Caco-2 (cell line): ENCODE data around the gene CCDC178. TPM values are rescaled to one million over a fixed set of nuclear protein-coding genes. Genes with fewer than 3 reads are reported as not detected.

ENCODE experiments used
- BruUV-seq: library from RNA; stranded (reverse); fragments of 400-500 nt; replicated peaks from 2 replicates; lab custom pipeline; 2021; lab: Mats Ljungman, UMichigan
- CTCF ChIA-PET: fragments of 300-600 bp; sonication (Branson Sonifier 250); formaldehyde crosslinking; loops from one replicate; lab custom pipeline; 2022; ENCODE audit warnings: antibody characterized with exemption; lab: Charles Lee
- POLR2A ChIA-PET: fragments of 300-600 bp; sonication (Branson Sonifier 250); formaldehyde crosslinking; loops from one replicate; lab custom pipeline; 2022; ENCODE audit warnings: antibody characterized with exemption; lab: Charles Lee
- DNase-seq, 2 experiments: peaks; one replicate each; pipeline versions ENCODE4 v3.0.0 to v3.0.0-alpha.2; 2020 to 2022
- H3K27me3 ChIP-seq: replicated peaks from 2 replicates; pipeline ENCODE4 v1.6.0; 2011; ENCODE audit warnings: low read length; ENCODE audit not compliant: control insufficient read depth, insufficient read depth
- H3K36me3 ChIP-seq: 2 replicates; pipeline ENCODE4 v1.5.1; 2011; ENCODE audit warnings: low read length; ENCODE audit not compliant: control insufficient read depth, insufficient read depth
- H3K4me1 ChIP-seq: fragments of 250-450 bp; sonication (Bioruptor Pico); 2 replicates; pipeline ENCODE4 v1.5.1; 2020; ENCODE audit warnings: mild to moderate bottlenecking
- H3K4me3 ChIP-seq: 2 replicates; pipeline ENCODE4 v1.5.1; 2011; ENCODE audit warnings: low read depth, mild to moderate bottlenecking, control low read depth, low read length
- H3K9me3 ChIP-seq: fragments of 250-450 bp; sonication (Bioruptor Pico); 2 replicates; pipeline ENCODE4 v1.5.1; 2020; ENCODE audit warnings: mild to moderate bottlenecking, moderate library complexity
- H3K27ac Mint-ChIP-seq: one replicate; pipeline ENCODE4 v1.8.0; 2022; ENCODE audit warnings: mixed read lengths; ENCODE audit not compliant: unreplicated experiment
- H3K27me3 Mint-ChIP-seq: one replicate; pipeline ENCODE4 v1.8.0; 2022; ENCODE audit warnings: mixed read lengths; ENCODE audit not compliant: insufficient read depth, unreplicated experiment
- H3K36me3 Mint-ChIP-seq: one replicate; pipeline ENCODE4 v1.8.0; 2022; ENCODE audit warnings: mild to moderate bottlenecking, mixed read lengths; ENCODE audit not compliant: insufficient read depth, unreplicated experiment
- H3K4me1 Mint-ChIP-seq: one replicate; pipeline ENCODE4 v1.8.0; 2022; ENCODE audit warnings: low read depth, mixed read lengths; ENCODE audit not compliant: unreplicated experiment
- H3K4me3 Mint-ChIP-seq: one replicate; pipeline ENCODE4 v1.8.0; 2022; ENCODE audit warnings: mild to moderate bottlenecking, moderate library complexity, mixed read lengths; ENCODE audit not compliant: unreplicated experiment
- H3K9me3 Mint-ChIP-seq: one replicate; pipeline ENCODE4 v1.8.0; 2022; ENCODE audit warnings: mixed read lengths; ENCODE audit not compliant: unreplicated experiment
- CTCF ChIP-seq, 2 experiments: fragments of 200-600 bp in 1 of 2; IDR thresholded peaks; 1 replicate in 1 of 2; 2 replicates in 1 of 2; pipeline versions ENCODE4 v1.5.1 to v1.8.0; 2011 to 2022; ENCODE audit warnings: antibody characterized with exemption in 1 of 2, control low read depth in 1 of 2, inconsistent platforms in 1 of 2, low read depth in 1 of 2, low read length in 1 of 2, mild to moderate bottlenecking in 1 of 2, moderate library complexity in 1 of 2; ENCODE audit not compliant: insufficient read depth in 1 of 2, severe bottlenecking in 1 of 2, unreplicated experiment in 1 of 2
- intact Hi-C: fragments of 100-400 bp; cut with micrococcal nuclease; formaldehyde crosslinking; loops from one replicate; pipeline ENCODE4 v1.10.0; 2022; ENCODE audit not compliant: unreplicated experiment
- total RNA-seq: library from RNA; stranded (reverse); gene quantifications from 2 replicates; pipeline ENCODE4 v1.2.3, GENCODE V29; 2022

Gene CCDC178
- total RNA-seq, 1 experiment from 2014 or later: not detected

DNA sequence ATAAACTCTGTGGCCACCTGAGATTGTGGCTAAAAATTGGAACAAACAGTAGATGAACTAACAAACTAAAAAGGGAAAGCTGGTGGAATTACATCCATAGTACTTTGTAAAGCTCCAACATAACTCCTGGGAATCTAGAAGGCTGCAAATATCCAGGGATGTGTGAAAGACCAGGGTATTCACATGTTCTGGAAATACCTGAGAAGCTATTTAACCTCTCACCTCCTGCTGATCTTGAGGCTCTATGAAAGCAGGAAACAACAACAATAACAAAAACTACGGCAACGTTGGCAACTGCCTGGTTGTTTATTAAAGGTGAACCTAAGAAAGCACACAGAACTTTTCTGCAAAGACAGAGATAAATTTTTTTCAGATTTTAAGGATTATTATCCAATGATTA lies 171.3 kb downstream of the CCDC178 start:
- Histone ChIP-seq H3K36me3 (no peaks in the 10 kb centered on the region), H3K4me3 (no peak overlapping the region), H3K27me3 (no peaks in the 10 kb centered on the region), H3K4me1 (no peaks in the 10 kb centered on the region), H3K9me3 (no peaks in the 10 kb centered on the region)
- CTCF ChIA-PET: no interaction called here
- Mint-ChIP-seq H3K27me3 (no peaks in the 10 kb centered on the region), H3K4me3 (no peak overlapping the region), H3K36me3 (no peaks in the 10 kb centered on the region), H3K27ac (no peak overlapping the region), H3K9me3 (no peaks in the 10 kb centered on the region), H3K4me1 (no peaks in the 10 kb centered on the region)
- POLR2A ChIA-PET: no interaction called here
- BruUV-seq: no TSS peak
- DNase-seq: no peak
- intact Hi-C loops: no loop called here
- TF ChIP-seq CTCF (IDR thresholded peaks at IDR 0.05; ENCODE audit: insufficient read depth in 1 of 2, low read depth in 1 of 2, low read length in 1 of 2, severe bottlenecking in 1 of 2, unreplicated experiment in 1 of 2): no peak

GRCh38 chr18:33264566-33264965 lies 176.0 kb downstream of the CCDC178 start:
- ChIA-PET CTCF (no interaction called here), POLR2A (no interaction called here)
- Histone ChIP-seq H3K36me3 (no peaks in the 10 kb centered on the region), H3K9me3 (no peaks in the 10 kb centered on the region), H3K27me3 (no peaks in the 10 kb centered on the region), H3K4me1 (no peaks in the 10 kb centered on the region), H3K4me3 (no peak overlapping the region)
- no peak for TF ChIP-seq CTCF (IDR thresholded peaks at IDR 0.05; ENCODE audit: insufficient read depth in 1 of 2, low read depth in 1 of 2, low read length in 1 of 2, severe bottlenecking in 1 of 2, unreplicated experiment in 1 of 2)
- intact Hi-C loops: no loop called here
- no TSS peak for BruUV-seq
- H3K4me3 Mint-ChIP-seq: no peak overlapping the region
- H3K36me3 Mint-ChIP-seq: no peaks in the 10 kb centered on the region
- DNase-seq: no peak
- no peak overlapping the region for H3K27ac Mint-ChIP-seq
- no peaks in the 10 kb centered on the region for H3K27me3 Mint-ChIP-seq
- no peaks in the 10 kb centered on the region for H3K4me1 Mint-ChIP-seq
- H3K9me3 Mint-ChIP-seq: no peaks in the 10 kb centered on the region

DNA sequence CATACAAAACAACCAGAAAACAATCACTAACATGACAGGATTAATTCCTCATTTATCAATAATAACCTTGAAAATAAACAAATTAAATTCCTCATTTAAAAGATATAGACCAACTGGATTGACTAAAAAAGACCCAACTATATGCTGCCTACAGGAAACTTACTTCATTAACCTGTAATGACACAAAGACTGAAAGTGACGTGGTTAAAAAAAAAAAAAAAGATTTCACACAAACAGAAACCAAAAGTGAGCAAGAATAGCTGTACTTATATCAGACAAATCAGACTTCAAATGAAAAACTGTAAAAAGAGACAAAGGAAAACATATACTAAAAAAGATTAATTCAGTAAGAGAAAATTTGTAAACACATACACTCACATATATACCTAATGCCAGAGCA lies 201.2 kb downstream of the CCDC178 start:
- Histone ChIP-seq H3K27me3 (no peaks in the 10 kb centered on the region), H3K9me3 (no peaks in the 10 kb centered on the region), H3K36me3 (no peaks in the 10 kb centered on the region), H3K4me1 (no peaks in the 10 kb centered on the region), H3K4me3 (no peak overlapping the region)
- Mint-ChIP-seq H3K36me3 (no peaks in the 10 kb centered on the region), H3K9me3 (no peaks in the 10 kb centered on the region), H3K27ac (no peak overlapping the region), H3K4me1 (no peaks in the 10 kb centered on the region), H3K4me3 (no peak overlapping the region), H3K27me3 (no peaks in the 10 kb centered on the region)
- intact Hi-C loops: loop anchor here (10.0 kb wide), 1 partner anchor 526 kb away; no protein-coding TSS in a partner anchor
- ChIA-PET POLR2A (no interaction called here), CTCF (no interaction called here)
- DNase-seq: no peak
- BruUV-seq: no TSS peak
- no peak for TF ChIP-seq CTCF (IDR thresholded peaks at IDR 0.05; ENCODE audit: insufficient read depth in 1 of 2, low read depth in 1 of 2, low read length in 1 of 2, severe bottlenecking in 1 of 2, unreplicated experiment in 1 of 2)
